OCI-M2 (cell line): ENCODE data around the gene CHCHD10.

Experiments
- DNase-seq: peaks from one replicate; lab custom pipeline; 2025; ENCODE audit not compliant: unreplicated experiment; lab: John Stamatoyannopoulos, UW

Gene CHCHD10

GRCh38 chr22:23767673-23768548 is at the start of gene CHCHD10:
CHCHD10 (minus strand) TSS chr22:23767972; CDS start chr22:23767874, 98 bp downstream.
- DNase-seq, result no peak

GRCh38 chr22:23817146-23817545 is 49.4 kb upstream of the CHCHD10 start:
- no peak for DNase-seq

- no peak for DNase-seq
These were observed 48.6 kb upstream of the CHCHD10 start for GRCh38 chr22:23816156-23816976.

- no peak for DNase-seq
These were observed 47.9 kb upstream of the CHCHD10 start for GRCh38 chr22:23815541-23816155.

GRCh38 chr22:23812378-23812777 is 44.6 kb upstream of the CHCHD10 start:
- no peak for DNase-seq

- no peak for DNase-seq
These were observed 39.1 kb upstream of the CHCHD10 start for GRCh38 chr22:23806837-23807236.

GRCh38 chr22:23804781-23805291 is 37.1 kb upstream of the CHCHD10 start:
- DNase-seq, result no peak

GRCh38 chr22:23803001-23803819 is 35.4 kb upstream of the CHCHD10 start:
- no peak for DNase-seq

- no peak for DNase-seq
These were observed 34.2 kb upstream of the CHCHD10 start for GRCh38 chr22:23801886-23802377.

GRCh38 chr22:23801238-23801821 is 33.6 kb upstream of the CHCHD10 start:
- DNase-seq, result no peak

GRCh38 chr22:23800297-23801237 is 32.8 kb upstream of the CHCHD10 start:
- DNase-seq, result no peak

- DNase-seq, result no peak
These were observed 28.7 kb upstream of the CHCHD10 start for GRCh38 chr22:23796461-23796860.

- DNase-seq, result no peak
These were observed 25.6 kb upstream of the CHCHD10 start for GRCh38 chr22:23793326-23793725.

- DNase-seq, result no peak
These were observed 24.2 kb upstream of the CHCHD10 start for GRCh38 chr22:23791738-23792645.

GRCh38 chr22:23790819-23791737 is 23.3 kb upstream of the CHCHD10 start:
- DNase-seq, result no peak

- DNase-seq, result no peak
These were observed 21.9 kb upstream of the CHCHD10 start for GRCh38 chr22:23789638-23790037.

GRCh38 chr22:23789121-23789520 is 21.3 kb upstream of the CHCHD10 start:
- no peak for DNase-seq
